ENCODE results near the gene SPDYE3.

Gene SPDYE3

GRCh38 chr7:100369105-100369504 lies 61.6 kb downstream of the SPDYE3 start:
- no peak for DNase-seq (ENCODE audit: extremely low read depth in 1 of 2, low read depth in 1 of 2)

DNA sequence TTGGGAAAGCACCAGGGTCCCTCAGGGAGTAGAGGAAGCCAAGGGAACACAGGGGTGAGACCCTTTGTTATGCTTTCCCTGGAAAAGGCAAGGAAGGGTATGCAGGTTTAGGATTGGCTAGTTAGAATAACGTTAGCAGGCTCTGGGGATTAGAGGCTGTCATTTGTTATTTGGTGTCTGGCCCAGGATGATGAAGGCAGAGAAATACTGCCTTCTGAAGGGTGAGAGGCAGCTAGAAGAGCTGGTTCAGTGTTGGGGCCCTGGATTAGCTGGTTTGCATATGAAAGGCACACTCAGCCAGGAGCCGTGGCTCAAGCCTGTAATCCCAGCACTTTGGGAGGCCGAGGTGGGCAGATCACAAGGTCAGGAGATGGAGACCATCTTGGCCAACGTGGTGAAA lies 62.8 kb downstream of the SPDYE3 start:
- no peak for DNase-seq (ENCODE audit: extremely low read depth in 1 of 2, low read depth in 1 of 2)

GRCh38 chr7:100370746-100371145 lies 63.2 kb downstream of the SPDYE3 start:
- no peak for DNase-seq (ENCODE audit: extremely low read depth in 1 of 2, low read depth in 1 of 2)

- DNase-seq (ENCODE audit: extremely low read depth in 1 of 2, low read depth in 1 of 2): no peak
Measured at GRCh38 chr7:100371561-100372171, 64.2 kb downstream of the SPDYE3 start.

Measured in stimulated activated CD8-positive, alpha-beta memory T cell treated with anti-CD3 and anti-CD28 coated beads, Interleukin-7, amount 100 ng/mL, for 48 hours (primary cell).